Heart left ventricle (tissue), 13 donors: Measurements from ENCODE around the gene TGFBR1.

ENCODE experiments used
- CTCF ChIP-seq, 12 donors: fragments of 200-600 bp; sonication (generic) in 4 of 12; IDR thresholded peaks; one replicate each; pipeline versions ENCODE4 v1.5.0 to v1.8.0; 2018 to 2022; ENCODE audit warnings: antibody characterized with exemption in 12 of 12, mild to moderate bottlenecking in 5 of 12
- POLR2A ChIP-seq, 2 donors: fragments of 450-650 bp; IDR thresholded peaks; one replicate each; pipeline ENCODE4 v1.6.1; 2017; ENCODE audit warnings: antibody characterized with exemption in 2 of 2, mild to moderate bottlenecking in 2 of 2, moderate library complexity in 2 of 2
- donor health status: ischemic (EF 13 %, LVEDD 7.1; RV severe dilation, severe dysfunction).
- donor health status: DM: no; HTN: yes; CAD: no.
- donor health status: DM: no; HTN: no; CAD: no.
- donor health status: ischemic (EF 25% LVEDD 6.9; RV normal size, moderate dysfunction).
- donor health status: ischemic (EF 25% LVEDD 5.7; RV mildly dilated, moderate dysfunction).
- donor health status: ischemic (EF 35%, LVEDD 5.7; RV mildly dilated, moderate dysfunction).
- donor health status: nonischemic (EF 11% LVEDD 7.7; RV severe dilation, severe dysfunction).
- donor health status: DM: yes; HTN: yes; CAD: no.
- donor health status: PGD.
- donor health status: ischemic (EF 29% LVEDD 5.4; RV normal size, mild dysfunction).
- donor health status: nonischemic (EF 23%, LVEDD 6.1; RV moderate dilation, normal function).

- TF ChIP-seq CTCF (IDR thresholded peaks at IDR 0.05) (no peak), POLR2A (IDR thresholded peaks at IDR 0.05) (no peak)
Observed at GRCh38 chr9:99073347-99073746, 31.6 kb upstream of the TGFBR1 start.
